Measurements from ENCODE around the gene CHAC1.

The CHAC1 gene

DNA sequence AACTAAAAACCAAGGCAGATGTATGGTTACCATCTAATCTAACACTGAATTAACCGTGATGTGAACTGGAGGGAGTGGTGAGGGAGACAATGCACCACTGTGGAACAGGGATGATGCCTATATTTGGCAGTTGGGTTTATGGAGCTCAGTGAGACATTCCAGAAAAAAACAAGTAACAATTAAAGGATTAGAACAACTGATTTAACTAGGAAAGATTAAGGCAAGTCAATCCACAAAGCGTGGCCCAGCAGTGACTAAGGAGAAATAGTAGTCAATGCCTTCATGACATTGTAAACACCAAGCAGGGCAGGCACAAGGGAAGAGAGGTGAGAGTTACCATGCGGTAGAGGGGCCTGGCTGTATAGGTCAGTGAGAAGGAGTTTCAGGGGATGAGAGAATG is 38.1 kb downstream of the CHAC1 start:
- DNase-seq: no peak

DNA sequence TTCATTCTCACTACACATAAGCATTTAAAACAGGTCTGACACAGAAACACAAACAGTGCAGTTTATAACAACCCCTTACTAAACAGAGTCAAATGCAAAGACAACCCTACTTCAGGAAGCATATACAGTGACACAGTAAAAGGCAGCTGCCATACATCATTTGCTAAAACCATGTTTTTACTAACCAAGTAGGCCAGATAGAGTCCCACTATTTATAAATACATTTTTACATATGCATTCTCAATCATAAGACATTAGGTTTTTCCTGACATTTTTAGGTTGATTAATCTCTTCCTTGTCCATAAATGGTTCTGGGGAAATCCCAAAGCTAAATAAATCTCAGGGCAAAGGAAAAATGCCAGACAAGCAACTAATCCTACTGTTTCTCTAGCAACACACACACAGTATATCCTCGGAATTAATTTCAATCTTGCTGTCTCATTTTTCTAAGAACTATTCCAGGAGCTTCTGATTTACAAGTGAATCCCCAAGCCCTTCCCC is 39.0 kb downstream of the CHAC1 start:
- no peak for DNase-seq

- no peak for DNase-seq
These were observed 39.6 kb downstream of the CHAC1 start for GRCh38 chr15:40992825-40993224.

DNA sequence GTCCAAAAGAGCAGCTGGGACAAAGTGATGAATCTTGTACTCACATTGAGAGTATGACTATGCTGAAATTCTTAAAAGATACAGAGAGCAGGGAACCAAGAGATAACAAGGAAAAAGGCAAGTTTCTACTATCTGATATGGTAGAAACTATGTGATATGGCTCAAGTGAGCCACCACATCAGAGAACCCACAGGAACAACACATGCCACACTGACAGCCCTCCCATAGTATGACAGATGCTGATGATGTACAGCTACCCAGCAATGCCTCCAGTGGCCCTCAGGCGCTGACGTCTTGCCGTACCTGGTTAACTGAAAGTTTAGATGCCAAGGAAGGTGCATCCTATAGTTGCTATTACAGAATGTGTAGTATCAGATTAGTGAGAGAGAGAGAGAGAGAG is 42.4 kb downstream of the CHAC1 start:
- no peak for DNase-seq

DNA sequence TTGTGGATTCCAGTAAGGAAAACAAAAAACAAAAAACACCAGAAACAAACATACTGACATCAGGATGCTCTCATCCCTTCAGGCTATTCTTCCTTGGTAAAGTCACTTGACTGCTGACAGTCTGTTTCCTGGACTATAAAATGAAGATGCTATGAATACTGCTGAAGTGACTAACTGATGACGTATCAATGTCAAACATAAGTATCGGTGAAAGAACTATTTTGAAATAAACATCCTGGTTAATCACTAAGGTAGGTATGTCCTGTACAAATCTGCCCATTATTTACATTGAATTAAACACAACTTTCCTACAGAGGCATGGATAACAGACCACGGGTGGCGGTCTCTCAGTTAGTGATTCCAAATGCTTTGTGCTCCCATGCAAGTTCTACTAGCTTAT is 45.9 kb downstream of the CHAC1 start:
- no peak for DNase-seq

DNA sequence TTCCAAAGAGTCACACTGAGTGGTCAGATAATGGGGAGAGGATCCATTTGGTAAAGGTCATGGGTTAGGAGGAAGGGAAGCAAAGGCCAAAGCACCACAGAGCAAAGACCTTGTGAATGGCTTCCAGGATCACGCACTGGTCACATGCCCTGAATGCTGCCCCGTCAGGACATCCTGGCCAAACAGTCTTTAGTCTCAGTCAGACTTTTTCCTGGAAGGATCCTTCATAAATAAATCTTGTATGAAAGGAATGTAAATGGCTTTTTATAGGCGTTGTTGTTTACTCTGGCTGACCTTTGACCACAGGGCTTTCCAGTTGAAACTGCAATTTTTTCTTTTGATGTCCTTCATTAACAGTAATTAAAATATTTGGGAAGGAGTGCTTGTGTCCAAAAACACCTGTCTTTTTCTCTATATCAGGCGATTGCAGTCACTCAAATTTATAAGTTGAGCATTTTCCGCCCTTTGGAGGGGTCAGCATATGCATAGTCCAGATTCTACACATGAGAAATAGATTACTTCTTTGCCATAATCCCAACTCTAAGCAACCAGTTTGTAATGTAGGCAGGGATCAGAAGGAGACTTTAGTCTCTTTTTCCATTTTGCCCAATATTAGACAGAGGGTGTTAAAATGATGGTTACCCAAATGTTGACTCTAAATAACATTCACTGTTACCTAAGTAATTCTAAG is 48.4 kb downstream of the CHAC1 start:
- no peak for DNase-seq

DNA sequence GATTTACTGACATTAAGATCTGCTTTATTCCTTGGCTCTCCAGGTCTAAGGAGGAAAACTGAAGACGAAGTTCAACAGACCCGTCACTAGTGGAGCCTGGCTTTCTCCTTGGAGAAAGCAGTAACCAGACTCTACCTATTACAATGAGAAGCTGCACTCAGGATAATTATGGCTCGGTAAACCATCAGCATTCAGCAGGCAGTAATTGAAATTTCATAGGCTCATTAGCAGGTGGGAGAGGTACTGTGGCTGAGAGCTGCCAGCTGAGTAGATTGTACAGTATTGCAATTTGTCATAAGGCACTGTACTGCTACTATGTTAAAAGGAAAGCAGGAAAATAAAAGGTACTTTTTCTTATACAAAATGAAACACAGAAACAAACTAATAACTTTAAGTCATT is 51.2 kb downstream of the CHAC1 start:
- no peak for DNase-seq

Data from stimulated activated CD4-positive, alpha-beta T cell treated with anti-CD3 and anti-CD28 coated beads, Interleukin-1b, Interleukin-23, amount 100 ng/mL, for 48 hours (primary cell).